RCC 7860 (cell line): ENCODE data around the gene FGF4.
A peak's percentile ranks its signal among the peaks of the same experiment; 100 is the strongest.
"Not testable (repeated sequence)": the region's sequence is repeated elsewhere in the genome, so short reads cannot be mapped to it uniquely, and the experiment has no call there.

ENCODE experiments used
- DNase-seq: peaks from one replicate; pipeline ENCODE4 v3.0.0-alpha.2; 2015; ENCODE audit warnings: low spot score
- FAIRE-seq: peaks from 2 replicates; lab custom pipeline; 2012; peaks lifted over from hg19 to GRCh38; lab: Jason Lieb, UNC

The FGF4 gene

DNA sequence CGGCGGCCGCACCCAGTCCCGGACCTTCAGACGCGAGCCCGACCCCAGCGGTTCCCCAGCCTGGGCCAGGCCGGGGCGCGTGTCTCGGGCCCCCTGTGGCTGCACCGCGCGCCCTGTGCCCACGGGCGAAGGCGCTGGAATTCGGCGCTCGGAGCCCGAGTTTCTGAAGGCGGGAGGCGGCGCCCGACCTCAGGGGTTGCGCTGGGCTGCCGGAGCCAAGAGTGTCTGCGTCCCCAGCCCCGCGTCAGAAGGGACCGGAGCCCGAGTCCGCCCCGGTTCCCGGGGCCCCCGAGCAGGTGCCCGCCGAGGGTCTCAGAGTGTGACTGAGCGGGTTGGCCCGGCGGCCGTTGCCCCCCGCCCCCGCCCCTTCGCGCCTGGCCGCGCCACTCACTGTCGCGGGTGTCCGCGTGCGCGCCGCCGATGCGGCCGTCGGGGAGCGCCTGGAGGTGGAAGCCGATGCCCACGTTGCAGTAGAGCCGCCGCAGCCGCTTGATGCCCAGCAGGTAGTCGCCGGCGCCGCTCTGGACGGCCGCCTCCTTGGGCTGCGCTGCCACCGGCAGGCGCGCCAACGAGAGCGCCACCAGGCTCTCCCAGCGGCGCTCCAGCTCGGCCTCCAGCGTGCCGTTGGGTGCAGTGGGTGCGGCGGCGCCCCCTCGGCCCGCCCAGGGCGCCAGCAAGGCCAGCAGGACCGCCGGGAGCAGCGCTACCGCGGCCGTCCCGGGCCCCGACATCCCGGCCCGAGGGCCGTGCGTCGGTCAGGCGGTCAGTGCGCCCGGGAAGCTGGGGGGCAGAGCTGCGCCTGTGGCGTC, 583 bp downstream of the FGF4 start:
- no peak for DNase-seq
- FAIRE-seq = no peak

- FAIRE-seq = no peak
Measured at GRCh38 chr11:69773626-69774353, 1.4 kb downstream of the FGF4 start.

GRCh38 chr11:69771466-69771865, 3.7 kb downstream of the FGF4 start:
- no peak for DNase-seq
- no peak for FAIRE-seq

More at GRCh38 chr11:69773626-69774353, 1.4 kb downstream of the FGF4 start:
- no peak for DNase-seq

- DNase-seq = no peak
- no peak for FAIRE-seq
Measured at GRCh38 chr11:69770540-69770939, 4.6 kb downstream of the FGF4 start.

DNA sequence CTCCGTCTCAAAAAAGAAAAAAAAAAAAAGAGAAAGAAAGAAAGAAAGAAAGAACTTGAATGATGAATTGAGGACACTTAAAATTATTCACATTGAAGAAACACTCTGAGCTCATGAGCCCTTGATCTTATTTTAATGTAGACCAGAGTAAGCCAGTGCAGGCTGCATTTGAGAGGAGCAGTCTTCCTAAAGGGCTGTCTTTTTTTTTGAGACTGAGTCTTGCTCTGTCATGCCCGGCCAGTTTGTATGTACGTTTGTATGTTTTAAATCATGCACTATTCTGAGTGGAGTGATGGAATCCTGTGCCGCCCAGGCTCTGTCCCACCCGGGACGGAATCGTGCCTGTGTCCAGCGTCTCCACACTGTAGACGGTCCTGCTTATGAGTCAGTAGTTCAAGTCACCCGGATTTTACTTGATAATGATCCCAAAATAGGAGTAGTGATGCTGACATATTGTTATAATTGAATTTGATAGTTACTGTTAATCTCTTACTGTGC, 9.6 kb downstream of the FGF4 start:
- DNase-seq (no peak), FAIRE-seq (no peak)

DNA sequence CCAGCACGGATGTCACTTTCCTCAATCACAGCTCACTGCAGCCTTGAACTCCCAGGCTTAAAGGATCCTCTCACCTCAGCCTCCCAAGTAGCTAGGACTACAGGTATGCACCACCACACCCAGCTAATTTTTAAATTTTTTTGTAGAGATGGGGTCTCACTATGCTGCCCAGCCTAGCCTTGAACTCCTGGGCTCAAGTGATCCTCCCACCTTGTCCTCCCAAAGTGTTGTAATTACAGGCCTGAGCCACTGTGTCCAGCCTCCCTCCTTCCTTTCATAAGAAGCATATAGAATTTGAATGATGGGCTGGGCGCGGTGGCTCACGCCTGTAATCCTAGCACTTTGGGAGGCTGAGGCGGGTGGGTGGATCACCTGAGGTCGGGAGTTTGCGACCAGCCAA, 10.2 kb downstream of the FGF4 start:
- DNase-seq, FAIRE-seq: not testable (repeated sequence)

DNA sequence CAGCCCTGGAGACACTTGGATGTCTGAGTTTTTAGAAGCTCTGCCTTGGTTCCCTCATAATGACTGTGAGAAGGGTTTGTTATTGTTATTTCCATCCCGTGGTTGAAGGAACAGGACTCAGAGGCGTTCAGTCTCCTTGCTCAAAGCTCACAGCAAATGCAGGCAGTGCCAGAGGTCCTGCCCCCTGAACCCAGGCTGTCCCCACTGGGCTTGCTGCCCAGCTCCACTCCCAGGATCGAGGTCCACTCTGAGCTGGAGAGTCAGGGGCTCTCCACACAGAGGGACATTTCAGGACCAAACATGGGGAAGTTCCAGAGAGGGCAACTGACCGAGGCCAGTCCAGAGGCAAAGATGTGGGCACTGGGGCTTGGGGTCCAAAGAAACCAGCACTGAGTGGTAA, 14.8 kb downstream of the FGF4 start:
- DNase-seq = no peak
- FAIRE-seq = no peak

- DNase-seq (no peak), FAIRE-seq (no peak)
Measured at GRCh38 chr11:69752890-69753289, 22.3 kb downstream of the FGF4 start.

DNA sequence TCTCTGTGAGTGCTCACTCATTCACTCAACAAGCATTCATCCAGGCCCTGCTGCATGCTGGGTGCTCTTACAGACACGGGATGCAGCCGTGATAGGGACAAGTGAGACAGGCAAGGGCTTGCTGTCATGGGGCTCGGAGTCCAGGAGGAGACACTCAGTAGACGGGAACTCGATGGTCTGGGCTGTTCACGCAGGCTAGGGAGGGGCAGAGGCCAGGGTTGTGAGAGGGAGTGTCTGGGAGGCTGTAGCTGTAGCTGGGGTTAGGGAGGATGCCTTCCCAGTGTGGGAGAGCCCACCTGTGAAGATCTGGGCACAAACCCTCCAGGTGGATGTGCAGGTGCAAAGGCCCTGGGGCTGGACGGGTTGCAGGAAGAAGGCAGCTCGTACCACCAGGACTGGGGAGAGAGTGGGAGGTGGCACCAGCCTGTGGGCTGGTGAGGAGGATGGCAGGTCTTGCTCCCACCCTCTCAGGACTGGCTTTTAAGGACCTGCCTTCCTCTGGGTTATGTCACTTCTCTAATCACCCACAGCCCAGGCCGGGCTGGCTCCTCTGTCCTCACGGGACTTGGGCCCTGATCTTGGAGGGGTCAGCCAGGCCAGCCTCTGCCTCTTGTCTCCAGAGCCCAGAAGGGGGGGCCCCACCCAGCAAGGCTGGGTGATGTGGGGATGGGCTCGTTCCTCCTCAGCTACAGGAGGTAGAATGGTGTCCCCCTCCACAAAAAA, 24.1 kb downstream of the FGF4 start:
- FAIRE-seq (no peak), DNase-seq (no peak)

DNA sequence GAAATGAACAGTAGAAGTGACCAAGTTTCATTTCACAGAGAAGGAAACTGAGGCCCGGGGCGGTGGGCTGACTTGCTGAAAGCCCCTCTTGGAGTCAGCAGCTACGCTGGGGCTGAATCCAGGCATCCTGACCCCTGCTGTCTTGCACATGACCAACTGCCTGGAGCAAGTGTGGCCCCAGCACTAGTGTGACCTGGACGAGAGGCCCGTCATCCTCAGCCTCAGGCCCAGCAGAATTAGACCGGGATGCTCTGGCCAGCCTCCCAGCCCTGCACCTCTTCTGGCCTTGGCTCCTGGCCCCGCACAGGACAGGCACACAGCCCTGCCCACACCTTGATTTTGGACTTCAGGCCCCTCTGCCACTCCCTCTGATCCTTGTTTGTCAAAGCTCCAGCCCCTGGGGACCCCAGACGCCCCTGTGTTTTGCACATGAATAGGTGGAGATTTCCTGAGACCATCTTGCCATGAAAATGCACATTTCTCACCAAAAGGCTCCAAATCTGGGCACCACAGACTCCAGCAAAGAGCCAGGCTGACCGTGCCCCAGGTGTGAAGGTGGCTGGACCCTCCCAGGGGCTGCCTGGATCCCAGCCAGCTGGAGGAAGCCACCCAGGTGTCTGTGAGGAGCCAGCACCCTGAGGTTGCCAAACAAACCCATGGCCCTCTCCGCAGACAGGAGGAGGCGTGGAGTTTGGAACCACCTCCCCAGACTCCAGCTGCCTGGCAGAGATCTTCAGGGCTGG, 24.9 kb downstream of the FGF4 start:
- no peak for DNase-seq
- FAIRE-seq = no peak

DNA sequence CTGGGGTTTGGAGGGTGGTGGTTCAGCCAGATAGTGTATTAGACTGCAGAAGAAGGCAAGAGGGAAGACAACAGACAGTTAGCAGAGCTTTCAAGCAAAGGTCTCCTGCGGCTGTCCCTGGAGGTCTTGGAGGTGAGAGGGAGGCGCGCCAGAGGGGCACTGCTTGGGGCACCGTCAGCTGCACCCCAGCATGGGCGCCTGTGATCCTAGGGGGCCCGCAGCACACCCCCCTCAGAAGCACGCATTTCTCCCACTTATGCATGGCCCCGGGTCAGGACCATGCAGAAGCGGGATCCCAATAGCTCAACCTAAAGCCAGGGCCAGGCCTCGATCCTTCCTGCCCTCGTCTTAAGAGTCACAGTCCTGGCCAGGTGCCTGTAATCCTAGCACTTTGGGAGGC, 26.5 kb downstream of the FGF4 start:
- no peak for DNase-seq
- no peak for FAIRE-seq

DNA sequence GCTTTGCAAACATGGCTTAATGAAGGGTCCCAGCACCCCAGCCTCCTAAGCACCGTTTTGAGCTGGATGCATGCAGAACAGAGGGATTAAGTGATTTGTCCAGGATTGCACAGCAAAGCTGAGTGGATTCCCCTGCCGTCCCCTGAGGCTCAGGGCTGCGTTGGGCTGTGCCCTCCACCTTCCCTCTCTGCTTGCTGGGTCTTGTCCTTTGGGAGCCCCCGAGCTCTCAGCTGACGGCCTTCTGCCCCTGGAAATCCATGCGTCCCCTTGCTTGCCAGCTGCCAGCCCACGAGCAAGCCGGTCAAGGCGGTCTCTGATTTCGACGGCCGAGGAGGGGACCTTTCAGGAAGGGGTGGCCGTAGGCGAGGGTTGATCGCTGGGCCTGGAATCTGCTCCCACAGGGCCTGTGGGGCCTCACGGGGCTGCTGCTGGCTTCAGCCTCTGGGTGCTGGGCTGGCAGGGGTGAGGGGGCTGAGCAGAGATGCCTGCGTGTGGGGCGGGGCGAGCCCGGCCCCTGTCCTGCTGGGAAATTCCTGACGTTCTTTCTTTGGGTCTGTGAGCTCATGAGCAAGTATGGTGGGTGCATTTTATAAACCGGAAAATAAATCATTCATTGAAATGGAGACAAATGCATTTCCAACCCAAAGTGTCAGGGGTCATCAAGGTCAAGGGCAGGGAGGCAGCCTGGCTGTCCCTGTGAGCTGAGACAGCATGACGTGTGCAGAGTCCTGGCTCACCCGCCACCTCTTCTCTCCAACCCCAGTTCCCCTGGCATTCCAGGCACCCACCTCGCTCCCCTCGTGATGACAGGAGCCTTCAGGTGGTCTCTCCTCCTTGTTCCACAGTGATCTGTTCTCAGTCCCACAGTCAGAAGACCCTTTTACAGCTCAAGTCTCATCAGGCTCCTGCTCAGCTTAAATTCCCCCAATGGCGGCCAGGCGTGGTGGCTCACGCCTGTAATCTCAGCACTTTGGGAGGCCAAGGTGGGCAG, 28.1 kb downstream of the FGF4 start:
- FAIRE-seq (no peak), DNase-seq (no peak)

- no peak for FAIRE-seq
- DNase-seq = no peak
Measured at GRCh38 chr11:69746140-69746539, 29.0 kb downstream of the FGF4 start.

DNA sequence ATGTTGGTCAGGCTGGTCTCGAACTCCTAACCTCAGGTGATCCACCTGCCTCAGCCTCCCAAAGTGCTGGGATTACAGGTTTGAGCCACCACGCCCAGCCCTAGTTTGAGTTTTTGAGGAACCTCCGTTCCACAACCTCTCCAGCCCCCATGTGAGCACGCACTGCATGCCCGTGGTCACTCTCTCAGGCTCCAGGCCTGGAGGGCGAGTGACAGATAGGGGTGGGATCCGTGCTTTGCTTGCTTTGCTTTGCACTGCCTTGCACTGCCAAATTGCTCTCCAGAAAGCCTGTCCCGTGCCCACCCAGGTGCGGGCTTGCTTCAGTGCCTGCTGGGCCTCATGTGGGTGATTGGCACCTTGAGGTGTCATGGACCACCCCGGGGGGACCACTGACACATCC, 29.9 kb downstream of the FGF4 start:
- FAIRE-seq (no peak), DNase-seq (no peak)

GRCh38 chr11:69744435-69744834, 30.7 kb downstream of the FGF4 start:
- DNase-seq = peak; percentile 87
- FAIRE-seq = peak; percentile 84

- DNase-seq (no peak), FAIRE-seq (no peak)
Measured at GRCh38 chr11:69734841-69735240, 40.3 kb downstream of the FGF4 start.

- no peak for DNase-seq
- FAIRE-seq = no peak
Measured at GRCh38 chr11:69734367-69734766, 40.8 kb downstream of the FGF4 start.

GRCh38 chr11:69732910-69733309, 42.2 kb downstream of the FGF4 start:
- FAIRE-seq (no peak), DNase-seq (no peak)

GRCh38 chr11:69731110-69731509, 44.0 kb downstream of the FGF4 start:
- FAIRE-seq (no peak), DNase-seq (no peak)

GRCh38 chr11:69730500-69730899, 44.6 kb downstream of the FGF4 start:
- FAIRE-seq (no peak), DNase-seq (no peak)
